MCF 10A (cell line): Measurements from ENCODE around the gene BCAS3. TPM values are rescaled to one million over a fixed set of nuclear protein-coding genes. Genes with fewer than 3 reads are reported as not detected.
A peak's percentile ranks its signal among the peaks of the same experiment; 100 is the strongest.

Experiments
- BruUV-seq: library from RNA; stranded (reverse); fragments of 400-500 nt; replicated peaks from 2 replicates; lab custom pipeline; 2021; lab: Mats Ljungman, UMichigan
- CTCF ChIA-PET: fragments of 300-600 bp; sonication (Branson Sonifier 250); formaldehyde crosslinking; extraction: SDS; loops from one replicate; lab custom pipeline; 2021; ENCODE audit warnings: antibody characterized with exemption, inconsistent platforms; lab: Yijun Ruan, JAX
- POLR2A ChIA-PET: fragments of 300-600, 350-650 bp; sonication (Branson Sonifier 250); formaldehyde crosslinking; extraction: SDS; loops from one replicate; lab custom pipeline; 2020; ENCODE audit warnings: antibody characterized with exemption, inconsistent platforms; lab: Yijun Ruan, JAX
- DNase-seq: peaks from one replicate; pipeline ENCODE4 v3.0.0-alpha.2; 2018; ENCODE audit not compliant: unreplicated experiment
- H3K27ac Mint-ChIP-seq: one replicate; pipeline ENCODE4 v1.8.0; 2022; ENCODE audit warnings: mild to moderate bottlenecking, low read depth, mixed read lengths; ENCODE audit not compliant: unreplicated experiment
- H3K27me3 Mint-ChIP-seq: one replicate; pipeline ENCODE4 v1.8.0; 2022; ENCODE audit warnings: mixed read lengths; ENCODE audit not compliant: insufficient read depth, unreplicated experiment
- H3K36me3 Mint-ChIP-seq: one replicate; pipeline ENCODE4 v1.8.0; 2022; ENCODE audit warnings: mild to moderate bottlenecking, moderate library complexity, mixed read lengths; ENCODE audit not compliant: insufficient read depth, unreplicated experiment
- H3K4me1 Mint-ChIP-seq: one replicate; pipeline ENCODE4 v1.8.0; 2022; ENCODE audit warnings: mixed read lengths; ENCODE audit not compliant: insufficient read depth, unreplicated experiment
- H3K4me3 Mint-ChIP-seq: one replicate; pipeline ENCODE4 v1.8.0; 2022; ENCODE audit warnings: mild to moderate bottlenecking, moderate library complexity, mixed read lengths; ENCODE audit not compliant: unreplicated experiment
- H3K9me3 Mint-ChIP-seq: one replicate; pipeline ENCODE4 v1.8.0; 2022; ENCODE audit warnings: mixed read lengths; ENCODE audit not compliant: unreplicated experiment
- CTCF ChIP-seq: fragments of 200-600 bp; IDR thresholded peaks from one replicate; pipeline ENCODE4 v1.8.0; 2022; ENCODE audit warnings: antibody characterized with exemption, mild to moderate bottlenecking; ENCODE audit not compliant: unreplicated experiment
- intact Hi-C: fragments of 100-400 bp; cut with micrococcal nuclease; formaldehyde crosslinking; loops from 2 replicates; pipeline ENCODE4 v1.14.1; 2022
- total RNA-seq: library from RNA; stranded (reverse); gene quantifications from 2 replicates; pipeline ENCODE4 v1.2.3, GENCODE V29; 2022

The BCAS3 gene
- total RNA-seq, 1 experiment from 2014 or later = 14.6 TPM

- intact Hi-C loops = no loop called here
- Mint-ChIP-seq H3K4me3 (no peak overlapping the region), H3K36me3 (no peaks in the 10 kb centered on the region), H3K9me3 (no peaks in the 10 kb centered on the region), H3K27me3 (no peaks in the 10 kb centered on the region), H3K4me1 (peaks cover 8% of the 10 kb centered on the region), H3K27ac (no peak overlapping the region)
- no peak for DNase-seq
- ChIA-PET CTCF (interaction anchor here (0.6 kb wide), 1 partner anchor 393 kb away, joined by 4 read pairs; no protein-coding TSS in a partner anchor), POLR2A (interaction anchor here (0.6 kb wide), 2 partner anchors 10 to 360 kb away, joined by 3 read pairs; no protein-coding TSS in a partner anchor)
- TF ChIP-seq CTCF = no peak
- no TSS peak for BruUV-seq
Observed at GRCh38 chr17:61352408-61352770, 674.7 kb downstream of the BCAS3 start.

- peaks cover 8% of the 10 kb centered on the region for H3K4me1 Mint-ChIP-seq
- H3K9me3 Mint-ChIP-seq = no peaks in the 10 kb centered on the region
- no peaks in the 10 kb centered on the region for H3K27me3 Mint-ChIP-seq
- CTCF ChIA-PET = interaction anchor here (0.6 kb wide), 1 partner anchor 394 kb away, joined by 4 read pairs; no protein-coding TSS in a partner anchor
- H3K27ac Mint-ChIP-seq = no peak overlapping the region
- POLR2A ChIA-PET = interaction anchor here (0.7 kb wide), 1 partner anchor 10 kb away, joined by 3 read pairs; no protein-coding TSS in a partner anchor
- DNase-seq = no peak
- no peak for TF ChIP-seq CTCF
- H3K4me3 Mint-ChIP-seq = no peak overlapping the region
- no TSS peak for BruUV-seq
- no peaks in the 10 kb centered on the region for H3K36me3 Mint-ChIP-seq
- intact Hi-C loops = no loop called here
Observed at GRCh38 chr17:61352781-61353491, 675.3 kb downstream of the BCAS3 start.

- intact Hi-C loops = no loop called here
- POLR2A ChIA-PET = interaction anchor here (0.7 kb wide), 1 partner anchor 11 kb away, joined by 3 read pairs; no protein-coding TSS in a partner anchor
- peaks cover 1% of the 10 kb centered on the region for H3K36me3 Mint-ChIP-seq
- BruUV-seq = no TSS peak
- CTCF ChIA-PET = interaction anchor here (0.7 kb wide), 1 partner anchor 637 kb away, joined by 3 read pairs; no protein-coding TSS in a partner anchor
- no peak for TF ChIP-seq CTCF
- H3K9me3 Mint-ChIP-seq = no peaks in the 10 kb centered on the region
- no peaks in the 10 kb centered on the region for H3K27me3 Mint-ChIP-seq
- no peak overlapping the region for H3K4me3 Mint-ChIP-seq
- peak overlapping the region; percentile 27 for H3K27ac Mint-ChIP-seq
- DNase-seq = no peak
- peaks cover 8% of the 10 kb centered on the region for H3K4me1 Mint-ChIP-seq
Observed at GRCh38 chr17:61353615-61354014, 676.0 kb downstream of the BCAS3 start.
